HCT116 (cell line): ENCODE results near the gene ITIH3. TPM values are rescaled to one million over a fixed set of nuclear protein-coding genes. Genes with fewer than 3 reads are reported as not detected.

Source experiments
- ATAC-seq: fragments of 200-7000 bp; cut with Tn5 transposase; 2 replicates; pipeline ENCODE4 v1.9.1; 2020; ENCODE audit warnings: mild to moderate bottlenecking, moderate library complexity
- BruUV-seq: library from RNA; stranded (reverse); fragments of 400-500 nt; replicated peaks from 2 replicates; lab custom pipeline; 2021; lab: Mats Ljungman, UMichigan
- CTCF ChIA-PET: fragments of 300-600 bp; sonication (Branson Sonifier 250); formaldehyde crosslinking; loops from one replicate; lab custom pipeline; 2021; ENCODE audit warnings: antibody characterized with exemption; lab: Charles Lee
- POLR2A ChIA-PET: fragments of 300-600, 350-600 bp; sonication (Branson Sonifier 250); formaldehyde crosslinking; loops from one replicate; lab custom pipeline; 2021; ENCODE audit warnings: antibody characterized with exemption; lab: Charles Lee
- RAD21 ChIA-PET, 2 experiments: fragments of 300-600 bp; sonication (Branson Sonifier 250); formaldehyde crosslinking; loops; one replicate each; lab custom pipeline; 2023; ENCODE audit warnings: low total read pairs in 2 of 2; ENCODE audit not compliant: uncharacterized antibody in 2 of 2, unreplicated experiment in 2 of 2, low non-redundant PET in 1 of 2; lab: Charles Lee
- DNase-seq: peaks from one replicate; pipeline ENCODE4 v3.0.0-alpha.2; 2010; ENCODE audit warnings: low read depth, low spot score
- H2AFZ ChIP-seq: fragments of 200-600 bp; shearing (Covaris generic), sonication (generic); 2 replicates; pipeline ENCODE4 v1.6.1; 2017; ENCODE audit warnings: low read depth, mixed run types, mixed read lengths, antibody characterized with exemption, low read length; ENCODE audit not compliant: poor library complexity, severe bottlenecking
- H3K27ac ChIP-seq: 2 replicates; pipeline ENCODE4 v1.5.1; 2012; ENCODE audit warnings: low read depth, low read length
- H3K27me3 ChIP-seq: fragments of 200-600 bp; sonication (generic); 2 replicates; pipeline ENCODE4 v1.6.1; 2016; ENCODE audit warnings: mixed run types, low read length, mixed read lengths; ENCODE audit not compliant: insufficient read depth
- H3K36me3 ChIP-seq, 2 experiments: fragments of 200-500 bp in 1 of 2; fragments of 200-600 bp in 1 of 2; sonication (Bioruptor generic) in 1 of 2; sonication (generic) in 1 of 2; 2 replicates each; pipeline versions ENCODE4 v1.5.1 to v1.6.1; 2014 to 2016; ENCODE audit warnings: low read length in 2 of 2, inconsistent platforms in 1 of 2, mixed read lengths in 1 of 2, mixed run types in 1 of 2; ENCODE audit not compliant: insufficient read depth in 2 of 2, control insufficient read depth in 1 of 2
- H3K4me1 ChIP-seq, 2 experiments: fragments of 200-600 bp in 1 of 2; sonication (generic) in 1 of 2; 2 replicates each; pipeline versions ENCODE4 v1.5.1 to v1.6.1; 2012 to 2017; ENCODE audit warnings: low read length in 2 of 2, inconsistent platforms in 1 of 2, mild to moderate bottlenecking in 1 of 2, mixed read lengths in 1 of 2, mixed run types in 1 of 2, moderate library complexity in 1 of 2; ENCODE audit not compliant: insufficient read depth in 2 of 2, control insufficient read depth in 1 of 2
- H3K4me2 ChIP-seq: fragments of 200-600 bp; sonication (generic); 2 replicates; pipeline ENCODE4 v1.6.1; 2017; ENCODE audit warnings: mixed run types, low read length, mixed read lengths
- H3K4me3 ChIP-seq, 2 experiments: fragments of 200-600 bp in 1 of 2; sonication (generic) in 1 of 2; replicated peaks in 1 of 2; 2 replicates each; pipeline ENCODE4 v1.5.1; 2011 to 2016; ENCODE audit warnings: low read length in 2 of 2, control low read depth in 1 of 2, low read depth in 1 of 2, mild to moderate bottlenecking in 1 of 2, mixed read lengths in 1 of 2, mixed run types in 1 of 2
- H3K79me2 ChIP-seq: fragments of 200-600 bp; sonication (generic); 2 replicates; pipeline ENCODE4 v1.6.1; 2017; ENCODE audit warnings: mild to moderate bottlenecking, mixed run types, low read length, moderate library complexity, mixed read lengths; ENCODE audit not compliant: insufficient read depth
- H3K9ac ChIP-seq: fragments of 200-600 bp; sonication (generic); 2 replicates; pipeline ENCODE4 v1.6.1; 2016; ENCODE audit warnings: low read length, mixed read lengths
- H3K9me2 ChIP-seq: fragments of 200-600 bp; sonication (generic), shearing (Covaris generic); 2 replicates; pipeline ENCODE4 v1.6.1; 2017; ENCODE audit warnings: mixed run types, mild to moderate bottlenecking, moderate library complexity; ENCODE audit not compliant: insufficient read depth
- H3K9me3 ChIP-seq, 2 experiments: fragments of 200-500 bp in 1 of 2; fragments of 200-600 bp in 1 of 2; sonication (Bioruptor generic) in 1 of 2; sonication (generic) in 1 of 2; 2 replicates each; pipeline ENCODE4 v1.6.1; 2014 to 2017; ENCODE audit warnings: low read length in 2 of 2, mixed read lengths in 2 of 2, inconsistent platforms in 1 of 2, low read depth in 1 of 2, mild to moderate bottlenecking in 1 of 2, mixed run types in 1 of 2, moderate library complexity in 1 of 2; ENCODE audit not compliant: control insufficient read depth in 1 of 2, insufficient read depth in 1 of 2
- H4K20me1 ChIP-seq: fragments of 200-600 bp; sonication (generic), shearing (Covaris generic); 2 replicates; pipeline ENCODE4 v1.6.1; 2017; ENCODE audit warnings: mixed run types, mild to moderate bottlenecking, moderate library complexity; ENCODE audit not compliant: insufficient read depth
- ATF3 ChIP-seq: IDR thresholded peaks from 2 replicates; pipeline ENCODE4 v1.6.1; 2012
- CTCF ChIP-seq, 3 experiments: fragments of 200-600 bp in 1 of 3; sonication (generic) in 1 of 3; IDR thresholded peaks in 2 of 3; conservative IDR thresholded peaks in 1 of 3; 2 replicates each; pipeline ENCODE4 v1.5.1; 2012 to 2017; ENCODE audit warnings: low read depth in 2 of 3, low read length in 2 of 3, antibody characterized with exemption in 1 of 3, borderline replicate concordance in 1 of 3, control low read depth in 1 of 3, mild to moderate bottlenecking in 1 of 3, mixed read lengths in 1 of 3, mixed run types in 1 of 3, moderate library complexity in 1 of 3; ENCODE audit not compliant: insufficient read depth in 1 of 3
- EGR1 ChIP-seq: IDR thresholded peaks from 2 replicates; pipeline ENCODE4 v1.6.1; 2012; ENCODE audit warnings: low read depth
- ELF1 ChIP-seq: IDR thresholded peaks from 2 replicates; pipeline ENCODE4 v1.6.1; 2012; ENCODE audit warnings: low read depth, borderline replicate concordance
- EZH2 ChIP-seq: fragments of 200-600 bp; sonication (generic); IDR thresholded peaks from 2 replicates; pipeline ENCODE4 v1.6.1; 2017; ENCODE audit warnings: antibody characterized with exemption, mixed run types
- FOSL1 ChIP-seq: IDR thresholded peaks from 2 replicates; pipeline ENCODE4 v1.6.1; 2012; ENCODE audit warnings: low read depth
- JUND ChIP-seq: IDR thresholded peaks from 2 replicates; pipeline ENCODE4 v1.6.1; 2012
- POLR2A ChIP-seq: IDR thresholded peaks from 2 replicates; pipeline ENCODE4 v1.7.0; 2011; ENCODE audit warnings: borderline replicate concordance; ENCODE audit not compliant: insufficient read depth, insufficient read length; ENCODE audit errors: extremely low read depth
- POLR2AphosphoS5 ChIP-seq: IDR thresholded peaks from 2 replicates; pipeline ENCODE4 v1.6.1; 2011; ENCODE audit warnings: mild to moderate bottlenecking, low read depth, low read length, moderate library complexity
- RAD21 ChIP-seq: IDR thresholded peaks from 2 replicates; pipeline ENCODE4 v1.6.1; 2012; ENCODE audit warnings: low read depth, mild to moderate bottlenecking
- REST ChIP-seq: IDR thresholded peaks from 2 replicates; pipeline ENCODE4 v1.6.1; 2012; ENCODE audit warnings: low read depth
- SIN3A ChIP-seq: IDR thresholded peaks from 2 replicates; pipeline ENCODE4 v1.6.1; 2012; ENCODE audit warnings: low read depth
- SRF ChIP-seq: IDR thresholded peaks from 2 replicates; pipeline ENCODE4 v1.6.1; 2012; ENCODE audit warnings: low read depth
- ZBTB33 ChIP-seq: IDR thresholded peaks from 2 replicates; pipeline ENCODE4 v1.6.1; 2011; ENCODE audit warnings: mild to moderate bottlenecking, low read length, moderate library complexity; ENCODE audit not compliant: insufficient replicate concordance; ENCODE audit errors: extremely low read depth
- ZFX ChIP-seq: fragments of 450-650 bp; IDR thresholded peaks from 2 replicates; pipeline ENCODE4 v1.6.1; 2017
- ZNF274 ChIP-seq: fragments of 200-500 bp; sonication (Bioruptor generic); IDR thresholded peaks from 2 replicates; pipeline ENCODE4 v1.6.1; 2014; ENCODE audit warnings: mild to moderate bottlenecking, low read depth, low read length, inconsistent platforms
- intact Hi-C: fragments of 100-400 bp; cut with micrococcal nuclease; formaldehyde crosslinking; loops from 2 replicates; pipeline ENCODE4 v1.10.0; 2022
- total RNA-seq: library from RNA; stranded (reverse); gene quantifications from one replicate; pipeline ENCODE4 v1.2.1, GENCODE V29; 2021; ENCODE audit not compliant: unreplicated experiment

Gene ITIH3
- total RNA-seq, 1 experiment from 2014 or later: 0.44 TPM

- H3K4me1 ChIP-seq: peaks cover 0 to 8% of the 10 kb centered on the region in 2 experiments; a peak in 1 of 4 replicates
- ChIA-PET RAD21 (no interaction called here), CTCF (no interaction called here), POLR2A (no interaction called here)
- H3K36me3 ChIP-seq: no peaks in the 10 kb centered on the region
- no peak overlapping the region for H3K4me3 ChIP-seq
- H3K27me3 ChIP-seq: peaks cover 27% of the 10 kb centered on the region
- no peak for DNase-seq
- no peaks in the 10 kb centered on the region for H3K79me2 ChIP-seq
- no peak for ATAC-seq
- no peak overlapping the region for H3K9ac ChIP-seq
- H2AFZ ChIP-seq: no peak overlapping the region
- no peaks in the 10 kb centered on the region for H3K9me3 ChIP-seq
- H3K27ac ChIP-seq: no peak overlapping the region
- no peak for TF ChIP-seq CTCF (IDR thresholded peaks at IDR 0.05 in 2 of 3, conservative IDR thresholded peaks at IDR 0.05 in 1 of 3; ENCODE audit: borderline replicate concordance in 1 of 3, insufficient read depth in 1 of 3, low read depth in 2 of 3, low read length in 2 of 3)
- TF ChIP-seq POLR2A: no peak
- TF ChIP-seq EGR1: no peak
- TF ChIP-seq ATF3: no peak
- no peak for TF ChIP-seq RAD21
- TF ChIP-seq ZBTB33: no peak
- no peak for TF ChIP-seq ELF1
- TF ChIP-seq POLR2AphosphoS5: no peak
- TF ChIP-seq JUND: no peak
- TF ChIP-seq FOSL1: no peak
- TF ChIP-seq ZFX: no peak
- TF ChIP-seq SRF: no peak
- no peak for TF ChIP-seq ZNF274
- no peak for TF ChIP-seq SIN3A
- no peak for TF ChIP-seq EZH2
- TF ChIP-seq REST: no peak
- intact Hi-C loops: no loop called here
- H3K9me2 ChIP-seq: no peaks in the 10 kb centered on the region
- no peak overlapping the region for H3K4me2 ChIP-seq
- H4K20me1 ChIP-seq: no peaks in the 10 kb centered on the region
- BruUV-seq: no TSS peak
Observed at GRCh38 chr3:52777959-52778805, 16.4 kb upstream of the ITIH3 start.
